SU-DHL-6 (cell line): ENCODE data around the gene RNU6-1.

ENCODE experiments used
- H2AFZ ChIP-seq: fragments of 200-600 bp; sonication (generic); 2 replicates; pipeline ENCODE4 v1.6.1; 2014; ENCODE audit warnings: low read depth, mild to moderate bottlenecking, moderate library complexity, mixed read lengths, antibody characterized with exemption, low read length; ENCODE audit not compliant: severe bottlenecking
- H3F3A ChIP-seq: fragments of 200-600 bp; shearing (Covaris generic); 2 replicates; pipeline ENCODE4 v1.6.0; 2016; ENCODE audit warnings: antibody characterized with exemption, mild to moderate bottlenecking; ENCODE audit not compliant: insufficient read depth
- H3K27ac ChIP-seq: fragments of 200-600 bp; sonication (generic); 2 replicates; pipeline ENCODE4 v1.5.1; 2016; ENCODE audit warnings: low read depth, mild to moderate bottlenecking, low read length, moderate library complexity, mixed read lengths
- H3K27me3 ChIP-seq: fragments of 200-600 bp; sonication (generic), shearing (Covaris generic); 2 replicates; pipeline ENCODE4 v1.6.0; 2014; ENCODE audit warnings: mild to moderate bottlenecking, low read length
- H3K36me3 ChIP-seq: fragments of 200-600 bp; sonication (generic); 2 replicates; pipeline ENCODE4 v1.6.1; 2014; ENCODE audit warnings: mild to moderate bottlenecking, low read length, mixed read lengths
- H3K4me2 ChIP-seq: fragments of 300-600, 200-600 bp; shearing (Covaris generic), sonication (generic); 2 replicates; pipeline ENCODE4 v1.6.0; 2014; ENCODE audit warnings: low read length, low read depth, mild to moderate bottlenecking; ENCODE audit not compliant: poor library complexity, severe bottlenecking
- H3K4me3 ChIP-seq: fragments of 200-600 bp; sonication (generic); 2 replicates; pipeline ENCODE4 v1.5.1; 2014; ENCODE audit warnings: antibody characterized with exemption, low read length, mild to moderate bottlenecking, mixed read lengths; ENCODE audit not compliant: insufficient read depth, poor library complexity, severe bottlenecking
- H3K79me2 ChIP-seq: fragments of 200-600 bp; sonication (generic); 2 replicates; pipeline ENCODE4 v1.6.1; 2014; ENCODE audit warnings: mild to moderate bottlenecking, low read length, moderate library complexity; ENCODE audit not compliant: insufficient read depth
- H3K9ac ChIP-seq: fragments of 200-600 bp; sonication (generic); 2 replicates; pipeline ENCODE4 v1.7.0; 2014; ENCODE audit warnings: mild to moderate bottlenecking, low read length
- H3K9me2 ChIP-seq: fragments of 200-600 bp; sonication (generic); replicated peaks from 2 replicates; pipeline ENCODE4 v1.6.1; 2014; ENCODE audit warnings: low read length; ENCODE audit not compliant: insufficient read depth
- H3K9me3 ChIP-seq: fragments of 200-600 bp; sonication (generic); 2 replicates; pipeline ENCODE4 v1.6.1; 2014; ENCODE audit warnings: low read length, mixed read lengths; ENCODE audit not compliant: insufficient read depth
- H4K20me1 ChIP-seq: fragments of 200-600 bp; sonication (generic); 2 replicates; pipeline ENCODE4 v1.6.1; 2014; ENCODE audit warnings: low read depth, mild to moderate bottlenecking, antibody characterized with exemption, low read length, moderate library complexity, mixed read lengths
- CTCF ChIP-seq: fragments of 200-600 bp; sonication (generic); IDR thresholded peaks from one replicate; pipeline ENCODE4 v1.5.1; 2017; ENCODE audit warnings: antibody characterized with exemption, mild to moderate bottlenecking, low read length, moderate library complexity; ENCODE audit not compliant: insufficient read depth, poor library complexity, severe bottlenecking
- EZH2phosphoT487 ChIP-seq: fragments of 200-600 bp; sonication (generic), shearing (Covaris generic); conservative IDR thresholded peaks from 2 replicates; pipeline ENCODE4 v1.6.1; 2018; ENCODE audit warnings: mild to moderate bottlenecking, antibody characterized with exemption, low read length, moderate library complexity, mixed read lengths

RNU6-1 gene

DNA sequence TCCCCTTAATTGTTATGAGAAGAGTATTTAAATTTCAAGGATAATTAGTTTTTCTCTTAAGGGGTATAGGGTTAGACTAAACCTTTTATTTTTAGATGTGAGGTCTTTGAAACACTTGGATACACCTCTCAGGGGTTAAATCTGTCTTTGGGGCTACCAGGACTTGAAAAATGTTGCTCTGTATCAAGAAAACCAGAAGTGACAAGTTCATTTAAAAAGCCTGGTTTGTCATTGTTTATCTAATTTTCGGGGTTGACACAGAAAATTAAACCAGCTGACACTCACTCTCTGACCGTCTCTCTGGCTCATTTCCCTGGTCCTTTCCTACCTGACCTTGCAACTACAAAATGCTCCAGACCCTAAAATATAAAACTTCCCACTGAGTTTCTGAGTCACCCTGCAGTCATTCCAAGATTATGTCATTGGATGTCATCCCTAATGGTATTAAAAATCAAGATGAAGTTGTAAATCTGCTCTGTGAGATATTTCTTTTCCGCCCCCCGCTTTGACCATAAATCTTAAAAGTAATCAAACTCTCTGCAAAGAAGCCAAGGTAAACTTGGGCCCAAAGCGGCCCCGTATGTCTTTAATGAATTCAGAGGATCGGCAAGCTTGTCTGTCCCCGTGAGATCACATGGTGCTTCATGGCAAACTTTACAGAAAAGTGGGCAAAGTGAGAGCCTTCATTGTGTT lies 47.4 kb downstream of the RNU6-1 start:
- no peaks in the 10 kb centered on the region for H3K27me3 ChIP-seq
- H3K4me3 ChIP-seq: no peak overlapping the region
- no peaks in the 10 kb centered on the region for H3K79me2 ChIP-seq
- 0 out of 2 replicates have a peak, but pooled peaks cover 7% of the 10 kb centered on the region for H3K9me3 ChIP-seq
- no peak for TF ChIP-seq CTCF
- TF ChIP-seq EZH2phosphoT487: no peak
- no peaks in the 10 kb centered on the region for H4K20me1 ChIP-seq
- no peaks in the 10 kb centered on the region for H3F3A ChIP-seq
- H3K9me2 ChIP-seq: no peaks in the 10 kb centered on the region
- no peak overlapping the region for H3K9ac ChIP-seq
- no peak overlapping the region for H2AFZ ChIP-seq
- H3K36me3 ChIP-seq: peaks cover 7% of the 10 kb centered on the region; the same call in 1 of the 2 replicates
- no peak overlapping the region for H3K4me2 ChIP-seq
- no peak overlapping the region for H3K27ac ChIP-seq

DNA sequence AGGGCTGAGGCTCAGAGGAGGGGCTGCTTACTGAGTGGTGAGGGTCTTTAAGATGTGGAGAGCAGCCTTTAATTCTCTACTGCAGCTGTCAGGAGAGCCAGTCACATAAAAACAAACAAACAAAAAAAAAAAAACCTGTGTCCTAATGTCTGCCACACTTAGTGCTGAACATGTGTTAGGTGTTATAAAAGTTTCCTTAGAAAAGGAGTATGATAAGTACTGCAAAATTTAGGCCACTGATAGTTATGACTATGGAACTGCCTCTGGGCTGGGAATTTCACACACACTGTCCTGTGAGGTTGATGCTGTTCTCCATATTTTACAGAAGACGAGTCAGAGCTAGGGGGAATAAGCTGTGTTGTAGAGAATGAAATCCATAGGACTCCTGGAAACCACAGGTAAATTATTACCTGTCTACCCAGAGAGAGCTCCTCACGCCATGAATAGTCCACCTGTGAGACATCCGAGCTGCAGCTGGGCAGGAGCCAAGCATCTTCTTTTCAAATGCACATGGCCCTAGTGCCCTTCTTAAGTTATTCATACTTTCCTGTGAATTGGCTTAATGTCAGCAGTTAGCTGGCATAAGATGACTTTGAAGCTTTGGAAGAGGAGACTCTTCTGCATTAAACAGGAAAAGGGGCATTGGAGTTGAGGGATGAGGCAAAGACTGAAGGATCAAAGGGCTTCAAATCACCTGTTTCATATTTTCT lies 49.1 kb downstream of the RNU6-1 start:
- no peak overlapping the region for H3K27ac ChIP-seq
- peaks cover 7% of the 10 kb centered on the region; the same call in 1 of the 2 replicates for H3K36me3 ChIP-seq
- TF ChIP-seq EZH2phosphoT487: no peak
- TF ChIP-seq CTCF: no peak
- H3K27me3 ChIP-seq: no peaks in the 10 kb centered on the region
- 0 out of 2 replicates have a peak, but pooled peaks cover 7% of the 10 kb centered on the region for H3K9me3 ChIP-seq
- no peaks in the 10 kb centered on the region for H3K9me2 ChIP-seq
- H3K4me2 ChIP-seq: no peak overlapping the region
- H3K79me2 ChIP-seq: no peaks in the 10 kb centered on the region
- no peaks in the 10 kb centered on the region for H4K20me1 ChIP-seq
- H3F3A ChIP-seq: no peaks in the 10 kb centered on the region
- no peak overlapping the region for H2AFZ ChIP-seq
- no peak overlapping the region for H3K9ac ChIP-seq
- no peak overlapping the region for H3K4me3 ChIP-seq
